GM18858 (cell line): ENCODE measurements around the gene SLC6A19.
"Not testable (repeated sequence)": the region's sequence is repeated elsewhere in the genome, so short reads cannot be mapped to it uniquely, and the experiment has no call there.

Experiments used
- ATAC-seq: cut with Tn5 transposase; IDR thresholded peaks from one replicate; pipeline ENCODE4 v1.9.1; 2021; ENCODE audit not compliant: unreplicated experiment

SLC6A19 gene

DNA sequence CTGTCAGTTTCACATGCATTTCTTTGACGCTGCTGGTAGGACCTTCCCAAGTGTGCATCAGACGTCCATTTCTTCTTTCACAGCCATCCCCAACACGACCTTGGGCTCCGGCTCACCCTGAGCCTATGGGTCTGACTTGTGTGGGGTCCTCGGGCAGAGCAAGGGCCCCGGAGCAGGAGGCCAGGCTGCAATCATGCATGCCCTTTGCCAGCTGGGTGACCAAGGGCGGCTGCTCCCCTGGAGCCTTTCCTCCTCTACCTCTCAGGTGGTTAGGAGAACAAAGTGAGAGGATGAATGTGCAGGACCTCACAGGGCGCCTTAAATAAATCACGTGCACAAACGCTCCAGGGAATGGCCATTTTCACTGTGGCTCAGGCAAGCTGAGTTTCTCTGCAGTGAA, 60.2 kb downstream of the SLC6A19 start:
- no peak for ATAC-seq

- ATAC-seq = no peak
Measured at GRCh38 chr5:1262381-1262780, 61.0 kb downstream of the SLC6A19 start.

GRCh38 chr5:1264211-1264610, 62.8 kb downstream of the SLC6A19 start:
- ATAC-seq = no peak

DNA sequence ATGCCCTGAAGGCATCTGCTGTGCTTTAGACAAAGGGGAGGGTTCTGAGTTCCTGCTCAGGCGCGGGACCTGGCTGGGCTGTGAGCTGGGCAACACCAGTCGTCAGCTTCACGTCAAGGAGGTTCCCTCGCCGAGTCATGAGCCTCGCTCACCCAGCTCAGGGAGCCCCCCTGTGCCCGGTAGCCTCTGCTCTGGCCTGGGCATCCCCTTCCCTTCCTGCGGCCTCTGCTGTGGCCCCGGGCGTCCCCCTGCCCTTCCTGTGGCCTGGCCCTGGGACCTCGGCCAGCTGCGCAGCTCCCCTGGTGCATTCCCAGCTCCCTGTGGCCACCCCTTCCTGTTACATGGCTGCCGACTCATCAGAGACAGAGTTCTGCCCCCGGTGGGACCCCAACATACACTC, 63.6 kb downstream of the SLC6A19 start:
- ATAC-seq = no peak

GRCh38 chr5:1265461-1266455, 64.4 kb downstream of the SLC6A19 start:
- no peak for ATAC-seq

DNA sequence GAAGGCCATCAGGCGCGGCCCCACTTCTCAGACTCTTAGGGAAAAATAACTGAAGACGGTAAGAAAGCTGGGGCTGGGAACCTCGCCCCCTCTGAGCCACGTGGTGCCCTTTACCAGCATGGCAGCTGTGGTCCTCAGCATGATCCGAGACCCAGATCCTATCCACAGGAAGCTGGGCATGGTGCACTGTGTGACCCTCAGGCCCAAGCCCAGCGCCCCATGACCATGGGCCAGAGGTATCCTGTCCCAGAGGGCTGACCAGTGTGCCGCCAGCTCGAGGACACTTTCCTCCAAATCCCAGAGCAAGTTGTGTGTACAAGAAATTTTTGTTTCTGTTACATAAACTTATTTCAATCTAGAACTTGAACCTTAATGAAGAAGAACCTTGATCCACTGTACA, 65.4 kb downstream of the SLC6A19 start:
- ATAC-seq = no peak

DNA sequence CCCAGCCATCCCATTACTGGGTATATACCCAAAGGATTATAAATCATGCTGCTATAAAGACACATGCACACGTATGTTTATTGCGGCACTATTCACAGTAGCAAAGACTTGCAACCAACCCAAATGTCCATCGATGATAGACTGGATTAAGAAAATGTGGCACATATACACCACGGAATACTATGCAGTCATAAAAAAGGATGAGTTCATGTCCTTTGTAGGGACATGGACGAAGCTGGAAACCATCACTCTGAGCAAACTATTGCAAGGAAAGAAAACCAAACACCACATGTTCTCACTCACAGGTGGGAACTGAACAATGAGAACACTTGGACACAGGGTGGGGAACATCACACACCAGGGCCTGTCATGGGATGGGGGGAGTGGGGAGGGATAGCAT, 66.1 kb downstream of the SLC6A19 start:
- ATAC-seq = not testable (repeated sequence)

- ATAC-seq = no peak
Measured at GRCh38 chr5:1268056-1268455, 66.7 kb downstream of the SLC6A19 start.

- ATAC-seq = no peak
Measured at GRCh38 chr5:1268666-1269065, 67.3 kb downstream of the SLC6A19 start.

- no peak for ATAC-seq
Measured at GRCh38 chr5:1270426-1270825, 69.0 kb downstream of the SLC6A19 start.

- ATAC-seq = no peak
Measured at GRCh38 chr5:1270933-1271914, 69.8 kb downstream of the SLC6A19 start.

- ATAC-seq = no peak
Measured at GRCh38 chr5:1272201-1272600, 70.8 kb downstream of the SLC6A19 start.

- ATAC-seq = no peak
Measured at GRCh38 chr5:1273745-1274144, 72.3 kb downstream of the SLC6A19 start.

DNA sequence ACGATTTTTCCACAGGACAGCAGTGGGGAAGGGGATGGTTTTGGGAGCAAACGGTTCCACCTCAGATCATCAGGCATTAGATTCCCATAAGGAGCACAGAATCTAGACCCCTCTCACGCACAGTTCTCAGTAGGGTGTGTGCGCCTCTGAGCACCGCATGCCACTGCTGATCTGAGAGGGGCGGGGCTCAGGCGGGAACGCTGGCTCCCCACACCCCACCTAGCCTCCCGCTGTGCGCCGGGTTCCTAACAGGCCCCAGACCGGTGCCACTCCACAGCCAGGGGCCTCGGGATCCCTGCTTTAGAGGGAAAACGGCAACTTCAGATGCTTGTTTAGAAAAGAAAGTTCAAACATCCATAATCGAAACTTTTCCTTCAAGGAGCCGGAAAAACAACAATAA, 73.1 kb downstream of the SLC6A19 start:
- no peak for ATAC-seq
